Measurements from ENCODE around the gene EMC10. TPM values are rescaled to one million over a fixed set of nuclear protein-coding genes. Genes with fewer than 3 reads are reported as not detected.

EMC10 gene
- total and polyA plus RNA-seq, 10 of the 15 experiments (the other 5 are each of a cell fraction or from before 2014, with no cell fraction given): 2.5 to 77.3 (median 20.3) TPM

- peak; percentile 58 for ATAC-seq
- H3K4me2 ChIP-seq (ENCODE audit: control insufficient read depth, insufficient read depth): no peak overlapping the region
- H3K4me3 ChIP-seq: no peak overlapping the region
- in situ Hi-C loops (cut with MboI) (no loop called here), intact Hi-C loops (cut with micrococcal nuclease; ENCODE audit: unreplicated experiment) (no loop called here)
- RAD21 ChIA-PET (ENCODE audit: unreplicated experiment): no interaction called here
- H2AFZ ChIP-seq (ENCODE audit: control insufficient read depth, low read depth, low read length): no peak overlapping the region
- no peaks in the 10 kb centered on the region for H3K79me2 ChIP-seq (ENCODE audit: control insufficient read depth, insufficient read depth, low read length)
- no peaks in the 10 kb centered on the region for H3K4me1 ChIP-seq (ENCODE audit: control insufficient read depth, insufficient read depth, low read length)
- peaks cover 3% of the 10 kb centered on the region; the same call in 2 of the 3 replicates for H3K9me3 ChIP-seq (replicated peaks; ENCODE audit: control insufficient read depth, insufficient read depth, low read length)
- no peaks in the 10 kb centered on the region for H4K20me1 ChIP-seq (ENCODE audit: control insufficient read depth, insufficient read depth)
- POLR2A ChIA-PET: interaction anchor here (0.5 kb wide), 1 partner anchor 90 kb away, joined by 3 read pairs; no protein-coding TSS in a partner anchor
- no peak for FAIRE-seq
- CTCF ChIA-PET: no interaction called here
- no TSS peak for BruUV-seq (replicated peaks)
- peaks cover 2 to 3% of the 10 kb centered on the region in 2 experiments; a peak in 3 of 4 replicates for H3K36me3 ChIP-seq (ENCODE audit: control insufficient read depth in 2 of 2, insufficient read depth in 2 of 2, low read length in 1 of 2)
- H3K27me3 ChIP-seq (replicated peaks in 1 of 2; ENCODE audit: control insufficient read depth in 2 of 2, insufficient read depth in 2 of 2, low read length in 1 of 2): no peaks in the 10 kb centered on the region
- WGBS (ENCODE audit: insufficient coverage, insufficient replicate concordance, low lambda C conversion rate, missing lambda C conversion rate): 76% methylated on average over 18 of the region's 18 CpGs
- no peak for DNase-seq (ENCODE audit: low read depth, low spot score)
- no peak overlapping the region for H3K27ac ChIP-seq (ENCODE audit: control insufficient read depth, insufficient read depth)
- SMC1A ChIA-PET (ENCODE audit: uncharacterized antibody, unreplicated experiment): interaction anchor here (1.2 kb wide), 1 partner anchor 57 kb away, joined by 3 read pairs; no protein-coding TSS in a partner anchor
- H3K9ac ChIP-seq (ENCODE audit: control insufficient read depth, insufficient read depth, low read length): no peak overlapping the region
- TF ChIP-seq POU2F2 (IDR thresholded peaks at IDR 0.05; ENCODE audit: borderline replicate concordance, low read depth, low read length): no peak
- 0 out of 2 replicates have a peak, but pooled peaks have one; percentile 62 for TF ChIP-seq CBX5 (IDR thresholded peaks at IDR 0.05; ENCODE audit: low read depth)
- TF ChIP-seq POLR2A (IDR thresholded peaks at IDR 0.05; ENCODE audit: low read depth, low read length): no peak
- no peak for TF ChIP-seq HSF1 (IDR thresholded peaks at IDR 0.05; ENCODE audit: low read depth, low read length)
- no peak for TF ChIP-seq PML (IDR thresholded peaks at IDR 0.05; ENCODE audit: low read length)
- TF ChIP-seq CTCF (IDR thresholded peaks at IDR 0.05 in 2 of 3, conservative IDR thresholded peaks at IDR 0.05 in 1 of 3; ENCODE audit: control insufficient read depth in 2 of 3, extremely low read depth in 1 of 3, insufficient read depth in 1 of 3, low read depth in 3 of 3, low read length in 3 of 3): peak; percentile 24 to 63 (median 40); a peak in 5 of 6 replicates
- TF ChIP-seq YY1 (IDR thresholded peaks at IDR 0.05; ENCODE audit: low read depth, low read length): 0 out of 2 replicates have a peak, but pooled peaks have one; percentile 21
- TF ChIP-seq RAD21 (IDR thresholded peaks at IDR 0.05; ENCODE audit: insufficient read depth, low read depth, low read length): peak; percentile 36; the same call in 1 of the 2 replicates
- peak; percentile 94 for TF ChIP-seq ZBTB33 (IDR thresholded peaks at IDR 0.05)
- no peak for TF ChIP-seq ZNF592 (IDR thresholded peaks at IDR 0.05)
These were observed 10.7 kb downstream of the EMC10 start for GRCh38 chr19:50486823-50487515.
